GM19193 (cell line): ENCODE data around the gene ROS1.

ENCODE experiments used
- POLR2A ChIP-seq: IDR thresholded peaks from 4 replicates; pipeline ENCODE4 v1.6.1; 2011; ENCODE audit not compliant: insufficient read depth, insufficient read length; ENCODE audit errors: extremely low read depth

Gene ROS1

GRCh38 chr6:117270055-117270842, 155.5 kb downstream of the ROS1 start:
- no peak for TF ChIP-seq POLR2A

GRCh38 chr6:117269638-117270054, 156.1 kb downstream of the ROS1 start:
- no peak for TF ChIP-seq POLR2A

- no peak for TF ChIP-seq POLR2A
These were observed 156.8 kb downstream of the ROS1 start for GRCh38 chr6:117268924-117269323.

DNA sequence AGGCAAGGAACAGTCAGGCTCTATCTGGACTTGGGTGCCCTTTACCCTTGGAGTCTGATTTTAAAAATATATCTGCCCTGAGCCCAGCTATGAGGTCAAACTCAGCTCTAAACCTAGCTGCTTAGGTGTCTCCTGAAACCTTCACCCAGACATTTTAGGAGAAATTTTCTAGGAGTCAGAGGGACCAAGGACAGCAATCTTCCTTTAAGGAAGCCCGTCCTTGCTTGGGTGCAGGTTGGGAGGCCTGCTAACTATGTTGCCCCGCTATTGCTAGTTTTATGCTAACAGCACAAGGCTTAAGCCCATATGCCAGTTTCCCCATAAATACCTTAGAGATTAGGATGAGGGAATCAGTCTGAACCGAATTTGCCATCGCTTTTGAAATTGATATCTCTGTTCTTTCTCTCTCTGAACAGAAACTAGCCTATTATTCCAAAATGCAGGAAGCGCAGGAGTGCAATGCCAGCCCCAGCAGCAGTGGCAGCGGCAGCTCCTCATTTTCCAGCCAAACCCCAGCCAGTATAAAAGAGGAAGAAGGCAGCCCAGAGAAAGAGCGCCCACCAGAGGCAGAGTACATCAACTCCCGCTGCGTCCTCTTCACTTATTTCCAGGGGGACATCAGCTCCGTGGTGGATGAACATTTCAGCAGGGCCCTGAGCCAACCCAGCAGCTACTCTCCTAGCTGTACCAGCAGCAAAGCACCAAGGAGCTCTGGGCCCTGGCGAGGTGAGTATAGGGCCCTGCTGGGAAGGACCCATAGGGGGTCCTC, 157.8 kb downstream of the ROS1 start:
- TF ChIP-seq POLR2A, result no peak

DNA sequence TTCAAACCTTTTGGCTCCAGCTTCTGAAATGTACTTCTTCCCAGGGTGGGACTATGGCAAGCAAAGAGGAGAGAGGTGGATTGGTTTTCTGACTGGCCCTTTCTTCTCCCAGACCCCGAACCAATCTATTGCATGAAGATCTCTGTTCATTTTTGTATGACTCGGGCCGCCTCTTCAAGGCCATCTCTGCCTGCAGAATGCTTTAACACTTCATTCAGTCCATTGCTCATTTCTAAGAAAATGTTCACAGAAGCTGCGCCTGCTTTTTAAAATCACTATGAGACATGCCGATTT, 158.7 kb downstream of the ROS1 start:
- no peak for TF ChIP-seq POLR2A

- TF ChIP-seq POLR2A, result no peak
These were observed 159.3 kb downstream of the ROS1 start for GRCh38 chr6:117266257-117267053.

DNA sequence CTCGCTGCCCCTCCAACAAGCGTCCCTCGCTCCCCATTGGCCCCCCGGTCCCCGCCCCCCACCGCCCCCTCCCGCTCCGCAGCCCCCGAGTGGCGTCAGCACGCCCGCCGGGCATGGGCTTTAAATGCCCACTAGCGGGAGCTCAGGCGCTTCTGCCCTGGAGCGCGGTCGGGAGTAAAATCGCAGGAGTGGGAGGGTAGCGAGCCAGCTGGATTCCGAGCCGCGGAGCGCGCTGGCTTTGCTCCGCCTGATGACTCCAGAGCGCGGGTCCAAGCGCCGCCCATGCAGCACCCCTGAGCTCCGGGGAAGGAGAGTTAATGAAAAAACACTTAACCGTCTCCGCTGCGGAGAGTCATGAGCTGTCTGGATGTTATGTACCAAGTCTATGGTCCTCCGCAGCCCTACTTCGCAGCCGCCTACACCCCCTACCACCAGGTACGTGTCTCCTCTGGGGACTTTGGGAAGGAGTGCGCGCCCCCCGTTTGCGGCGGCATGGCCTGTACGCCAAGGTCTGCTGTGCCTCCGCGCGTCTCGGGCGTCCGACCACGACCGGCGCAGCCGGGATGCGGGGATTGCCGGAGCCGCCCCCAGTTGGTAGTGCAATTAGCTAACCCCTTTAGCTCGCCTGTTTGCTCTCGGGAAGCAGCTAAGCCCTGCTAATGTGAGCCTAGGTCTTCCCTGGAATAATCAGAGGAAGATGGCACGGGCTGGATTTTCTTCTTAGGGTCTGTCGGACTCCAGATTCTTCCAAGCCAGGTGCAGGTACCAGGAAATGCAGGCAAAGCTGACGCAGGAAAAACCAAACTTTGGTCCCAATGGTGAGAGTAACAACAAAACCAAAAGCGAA, 160.1 kb downstream of the ROS1 start, which contains the start of gene VGLL2:
TSS of gene VGLL2 (plus strand) at position 149 of the 847 bp plus-strand sequence. CDS start at position 355, 206 bp downstream.
- TF ChIP-seq POLR2A, result no peak

GRCh38 chr6:117264692-117265409, 160.9 kb downstream of the ROS1 start:
- no peak for TF ChIP-seq POLR2A

DNA sequence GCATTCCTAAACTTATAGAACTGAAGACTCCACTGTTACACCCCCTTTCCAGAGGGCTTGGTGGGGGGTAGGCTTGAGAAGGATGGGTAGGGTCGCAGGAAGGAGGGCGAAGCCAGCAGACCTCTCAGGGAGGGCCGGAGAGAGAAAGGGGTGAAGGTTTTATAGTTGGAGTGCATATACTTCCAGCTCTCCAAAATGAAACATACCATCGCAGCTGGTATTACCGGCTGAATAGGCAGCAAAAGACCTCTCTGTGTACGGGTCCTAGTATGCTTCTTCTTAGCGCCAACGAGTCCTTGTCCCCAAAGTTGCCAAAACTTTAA, 161.4 kb downstream of the ROS1 start:
- no peak for TF ChIP-seq POLR2A

- no peak for TF ChIP-seq POLR2A
These were observed 162.3 kb downstream of the ROS1 start for GRCh38 chr6:117263353-117263927.

DNA sequence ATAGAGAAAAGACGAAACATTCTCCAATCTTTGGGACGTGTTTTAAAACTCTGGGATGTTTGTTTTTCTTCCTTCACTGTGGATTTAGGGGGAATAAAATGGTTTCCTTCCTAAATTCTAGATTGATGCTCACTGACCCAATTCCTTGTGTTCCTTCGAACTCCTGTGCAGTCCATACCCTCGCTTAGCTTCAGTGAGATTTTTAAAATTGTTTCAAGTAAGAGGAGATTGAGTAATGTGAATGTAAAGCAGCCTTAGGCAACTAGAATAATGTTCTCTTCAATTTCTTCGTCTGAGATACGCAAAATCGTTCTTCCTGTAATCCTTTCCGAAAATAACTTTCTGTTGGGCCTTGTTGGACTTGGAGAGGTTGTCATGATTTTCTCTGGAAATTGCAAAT, 162.9 kb downstream of the ROS1 start:
- TF ChIP-seq POLR2A, result no peak

GRCh38 chr6:117253785-117254184, 172.0 kb downstream of the ROS1 start:
- TF ChIP-seq POLR2A, result no peak
